ENCODE data around the gene MZT2B.
"Not testable (repeated sequence)": the region's sequence is repeated elsewhere in the genome, so short reads cannot be mapped to it uniquely, and the experiment has no call there.

Gene MZT2B

DNA sequence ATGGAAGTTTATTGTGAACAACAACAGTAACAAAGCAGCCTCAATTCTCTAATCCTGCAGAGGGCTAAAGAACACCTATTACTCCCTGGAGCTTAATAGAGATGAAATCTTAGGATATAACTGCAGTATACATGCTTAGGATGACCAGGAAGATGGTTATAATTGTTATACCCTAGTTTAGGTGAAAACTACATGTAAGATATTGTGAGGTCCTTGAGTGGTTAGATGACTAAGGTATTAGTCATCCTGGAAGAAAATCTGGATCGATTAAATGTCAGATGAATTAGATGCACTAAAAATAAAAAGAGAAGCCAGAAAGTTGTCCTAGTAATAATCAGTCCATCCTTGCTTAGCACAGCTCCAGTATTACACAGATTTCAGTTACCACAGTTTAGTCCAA is 38.4 kb downstream of the MZT2B start:
- DNase-seq: not testable (repeated sequence)

DNA sequence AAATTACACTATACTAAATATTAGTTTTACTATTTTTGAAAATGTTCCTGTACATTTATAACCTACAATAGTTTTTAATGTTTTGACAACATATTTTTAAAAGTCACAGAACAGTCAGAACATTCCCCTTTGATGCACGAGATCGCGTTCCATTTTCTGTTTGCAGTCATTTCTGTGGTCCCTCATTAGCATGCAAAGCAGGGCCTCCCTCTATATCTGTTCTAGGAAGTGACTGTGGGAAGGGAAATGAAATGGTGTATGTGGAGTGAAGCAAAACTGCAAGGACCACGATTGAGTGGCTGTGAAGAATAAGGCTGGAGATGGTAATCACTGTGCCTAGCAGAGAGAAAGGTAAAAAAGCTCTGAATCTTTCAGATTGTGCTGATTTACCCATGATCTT is 40.5 kb downstream of the MZT2B start:
- not testable (repeated sequence) for DNase-seq

DNA sequence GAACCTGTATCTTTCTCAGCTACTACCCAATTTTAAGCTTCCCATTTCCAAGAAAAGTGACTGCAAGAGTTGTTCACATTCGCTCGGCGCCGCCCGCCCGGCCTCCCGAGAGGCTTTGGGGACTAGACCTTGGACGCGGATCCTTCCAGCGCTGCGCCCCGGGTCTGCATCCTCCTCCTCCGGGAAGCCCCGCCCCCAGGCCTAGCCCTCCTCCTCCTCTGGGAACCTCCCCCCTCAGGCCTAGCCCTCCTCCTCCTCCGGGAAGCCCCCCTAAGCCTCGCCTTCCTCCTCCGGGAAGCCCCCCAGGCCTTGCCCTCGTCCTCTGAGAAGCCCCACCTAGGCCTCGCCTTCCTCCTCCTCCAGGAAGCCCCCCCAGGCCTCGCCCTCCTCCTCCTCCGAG is 45.9 kb downstream of the MZT2B start:
- not testable (repeated sequence) for DNase-seq

DNA sequence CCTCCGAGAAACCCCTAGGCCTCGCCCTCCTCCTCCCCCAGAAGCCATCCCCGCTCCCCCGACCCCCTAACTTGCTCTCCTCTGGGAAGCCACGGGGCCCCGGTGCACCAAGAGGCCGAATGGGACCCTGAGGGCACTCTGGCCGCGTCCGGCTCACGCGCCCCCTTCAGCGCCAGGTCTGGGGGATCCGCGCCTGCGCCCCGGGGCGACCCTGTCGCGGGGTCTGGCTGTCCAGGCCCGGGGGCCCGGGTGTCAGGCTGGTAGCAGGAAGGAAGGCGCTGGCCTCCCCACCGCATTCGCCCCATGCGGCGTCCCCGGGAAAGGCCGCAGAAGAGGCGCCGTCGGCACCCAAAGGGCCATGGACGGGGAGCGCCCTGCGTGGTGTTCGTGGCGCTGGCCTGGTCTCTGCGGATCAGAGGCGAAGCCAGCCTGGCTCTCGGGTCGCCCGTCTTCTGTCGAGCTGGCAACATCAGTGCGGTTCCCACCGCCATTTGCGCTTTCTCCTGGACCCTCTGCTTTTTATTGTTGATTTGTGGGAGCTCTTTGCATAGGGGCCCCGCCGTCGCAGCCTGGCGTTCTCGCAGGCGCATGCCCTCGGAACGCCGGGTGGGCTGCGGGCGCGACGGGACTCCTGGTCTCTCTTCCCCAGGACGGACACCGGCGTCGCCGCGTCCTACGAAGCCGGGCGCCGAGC is 46.6 kb downstream of the MZT2B start:
- not testable (repeated sequence) for DNase-seq

DNA sequence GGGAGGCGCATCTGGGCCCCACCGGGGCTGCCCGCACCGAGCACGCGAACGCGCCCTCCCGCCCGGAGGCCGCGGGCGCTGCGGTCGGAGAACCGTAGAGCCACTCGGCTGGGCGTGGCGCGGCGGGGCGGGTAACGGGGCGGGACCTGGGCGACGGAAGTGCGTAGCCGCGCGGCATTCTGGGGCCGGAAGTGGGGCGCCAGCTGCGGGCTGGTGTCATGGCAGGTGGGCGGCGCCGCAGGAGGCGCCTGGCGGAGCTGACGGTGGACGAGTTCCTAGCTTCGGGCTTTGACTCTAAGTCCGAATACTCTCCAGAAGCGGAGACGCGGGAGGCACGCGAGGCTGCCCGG is 47.1 kb downstream of the MZT2B start:
- not testable (repeated sequence) for DNase-seq

DNA sequence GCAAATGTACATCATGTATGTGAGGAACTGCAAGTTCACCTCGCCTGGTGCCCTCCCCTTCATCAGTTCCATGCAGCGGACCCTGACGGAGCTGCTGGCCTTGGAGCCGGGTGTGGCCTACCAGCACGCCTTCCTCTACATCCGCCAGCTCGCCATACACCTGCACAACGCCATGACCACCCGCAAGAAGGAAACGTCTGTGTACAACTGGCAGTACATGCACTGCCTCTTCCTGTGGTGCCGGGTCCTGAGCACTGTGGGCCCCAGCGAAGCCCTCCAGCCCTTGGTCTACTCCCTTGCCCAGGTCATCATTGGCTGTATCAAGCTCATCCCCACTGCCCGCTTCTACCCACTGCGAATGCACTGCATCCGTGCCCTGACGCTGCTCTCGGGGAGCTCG is 48.3 kb downstream of the MZT2B start:
- not testable (repeated sequence) for DNase-seq

DNA sequence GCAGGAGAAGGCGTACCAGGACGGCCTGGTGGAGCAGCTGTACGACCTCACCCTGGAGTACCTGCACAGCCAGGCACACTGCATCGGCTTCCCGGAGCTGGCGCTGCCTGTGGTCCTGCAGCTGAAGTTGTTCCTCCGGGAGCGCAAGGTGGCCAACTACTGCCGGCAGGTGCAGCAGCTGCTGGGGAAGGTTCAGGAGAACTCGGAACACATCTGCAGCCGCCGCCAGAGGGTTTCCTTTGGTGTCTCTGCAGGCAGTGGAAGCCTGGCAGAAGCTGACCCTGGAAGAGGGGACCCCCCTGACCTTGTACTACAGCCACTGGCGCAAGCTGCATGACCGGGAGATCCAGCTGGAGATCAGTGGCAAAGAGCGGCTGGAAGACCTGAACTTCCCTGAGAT is 48.8 kb downstream of the MZT2B start:
- DNase-seq: not testable (repeated sequence)

DNA sequence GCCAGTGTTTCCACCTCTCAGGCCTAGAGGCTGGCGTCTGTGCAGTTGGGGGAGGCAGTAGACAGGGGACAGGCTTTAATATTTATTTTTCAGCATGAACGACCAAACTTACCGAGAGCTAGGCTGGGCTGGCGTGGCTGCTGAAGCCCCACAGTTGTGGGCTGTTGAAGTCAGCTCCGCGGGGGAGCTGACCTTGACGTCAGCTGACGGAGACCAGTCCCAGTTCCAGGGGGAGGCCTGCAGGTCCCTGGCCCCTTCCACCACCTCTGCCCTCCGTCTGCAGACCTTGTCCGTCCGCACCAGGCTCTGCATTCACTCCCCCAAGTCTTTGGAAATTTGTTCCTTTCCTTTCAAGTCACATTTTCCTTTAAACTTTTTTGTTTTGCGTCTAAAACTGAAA is 49.6 kb downstream of the MZT2B start:
- DNase-seq: no peak

DNA sequence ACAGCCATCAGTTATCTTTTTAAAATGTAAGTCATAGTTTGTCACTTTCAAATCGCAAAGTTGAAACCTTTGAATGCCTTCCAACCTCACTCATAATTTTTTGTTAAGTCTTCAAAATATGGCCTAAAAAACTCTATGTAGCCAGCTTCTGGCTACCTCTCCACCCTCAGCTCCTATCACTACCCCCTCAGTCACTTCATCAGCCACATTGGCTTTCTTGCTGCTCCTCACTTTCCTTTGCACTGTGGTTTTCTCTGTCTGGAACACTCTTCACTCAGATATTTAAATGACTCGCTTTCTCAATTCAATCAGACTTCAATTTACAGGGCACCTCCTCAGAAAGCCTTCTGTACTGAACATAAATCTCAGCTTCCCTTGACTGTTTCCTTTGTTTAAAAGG is 51.0 kb downstream of the MZT2B start:
- DNase-seq: not testable (repeated sequence)

DNA sequence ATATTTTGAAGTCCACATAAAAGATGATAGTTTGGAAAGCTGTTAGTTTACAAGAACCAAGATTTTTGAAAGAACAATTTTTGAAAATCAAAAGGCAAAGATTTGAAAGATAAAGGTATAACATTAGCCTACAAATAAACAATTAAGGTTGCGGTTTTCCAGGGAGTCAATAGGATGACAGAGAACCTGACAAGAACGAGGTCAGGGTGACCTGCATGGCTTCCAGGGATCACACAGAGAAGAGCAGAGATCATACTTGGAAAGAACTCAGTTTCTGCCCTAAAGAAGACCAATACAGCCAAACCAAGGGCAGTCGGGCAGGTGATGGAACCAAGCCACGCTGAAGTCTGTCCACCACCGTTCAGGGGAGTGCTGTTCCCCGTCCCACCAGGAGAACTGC is 57.5 kb downstream of the MZT2B start:
- not testable (repeated sequence) for DNase-seq
